Duodenal mucosa (tissue), 2 donors: ENCODE data around the gene SUV39H2.

ENCODE experiments used
- H3K27ac ChIP-seq: one replicate; pipeline ENCODE4 v1.7.0; 2013; ENCODE audit warnings: low read depth, low read length
- H3K27me3 ChIP-seq, 2 donors: one replicate each; pipeline ENCODE4 v1.7.0; 2013; ENCODE audit warnings: low read length in 2 of 2, control low read depth in 1 of 2; ENCODE audit not compliant: insufficient read depth in 2 of 2, control insufficient read depth in 1 of 2
- H3K36me3 ChIP-seq, 2 donors: one replicate each; pipeline ENCODE4 v1.7.0; 2013; ENCODE audit warnings: low read length in 2 of 2, control low read depth in 1 of 2; ENCODE audit not compliant: insufficient read depth in 2 of 2, control insufficient read depth in 1 of 2
- H3K4me1 ChIP-seq, 2 donors: one replicate each; pipeline ENCODE4 v1.7.0; 2013; ENCODE audit warnings: low read length in 2 of 2, control low read depth in 1 of 2; ENCODE audit not compliant: insufficient read depth in 2 of 2, control insufficient read depth in 1 of 2
- H3K4me3 ChIP-seq, 2 donors: one replicate each; pipeline ENCODE4 v1.7.0; 2013; ENCODE audit warnings: low read length in 2 of 2, low read depth in 1 of 2
- H3K9ac ChIP-seq, 2 donors: one replicate each; pipeline ENCODE4 v1.7.0; 2013; ENCODE audit warnings: low read length in 2 of 2, low read depth in 1 of 2
- H3K9me3 ChIP-seq, 2 donors: one replicate each; pipeline ENCODE4 v1.7.0; 2013; ENCODE audit warnings: low read length in 2 of 2, control low read depth in 1 of 2; ENCODE audit not compliant: control insufficient read depth in 1 of 2

SUV39H2 gene, protein sequence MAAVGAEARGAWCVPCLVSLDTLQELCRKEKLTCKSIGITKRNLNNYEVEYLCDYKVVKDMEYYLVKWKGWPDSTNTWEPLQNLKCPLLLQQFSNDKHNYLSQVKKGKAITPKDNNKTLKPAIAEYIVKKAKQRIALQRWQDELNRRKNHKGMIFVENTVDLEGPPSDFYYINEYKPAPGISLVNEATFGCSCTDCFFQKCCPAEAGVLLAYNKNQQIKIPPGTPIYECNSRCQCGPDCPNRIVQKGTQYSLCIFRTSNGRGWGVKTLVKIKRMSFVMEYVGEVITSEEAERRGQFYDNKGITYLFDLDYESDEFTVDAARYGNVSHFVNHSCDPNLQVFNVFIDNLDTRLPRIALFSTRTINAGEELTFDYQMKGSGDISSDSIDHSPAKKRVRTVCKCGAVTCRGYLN

DNA sequence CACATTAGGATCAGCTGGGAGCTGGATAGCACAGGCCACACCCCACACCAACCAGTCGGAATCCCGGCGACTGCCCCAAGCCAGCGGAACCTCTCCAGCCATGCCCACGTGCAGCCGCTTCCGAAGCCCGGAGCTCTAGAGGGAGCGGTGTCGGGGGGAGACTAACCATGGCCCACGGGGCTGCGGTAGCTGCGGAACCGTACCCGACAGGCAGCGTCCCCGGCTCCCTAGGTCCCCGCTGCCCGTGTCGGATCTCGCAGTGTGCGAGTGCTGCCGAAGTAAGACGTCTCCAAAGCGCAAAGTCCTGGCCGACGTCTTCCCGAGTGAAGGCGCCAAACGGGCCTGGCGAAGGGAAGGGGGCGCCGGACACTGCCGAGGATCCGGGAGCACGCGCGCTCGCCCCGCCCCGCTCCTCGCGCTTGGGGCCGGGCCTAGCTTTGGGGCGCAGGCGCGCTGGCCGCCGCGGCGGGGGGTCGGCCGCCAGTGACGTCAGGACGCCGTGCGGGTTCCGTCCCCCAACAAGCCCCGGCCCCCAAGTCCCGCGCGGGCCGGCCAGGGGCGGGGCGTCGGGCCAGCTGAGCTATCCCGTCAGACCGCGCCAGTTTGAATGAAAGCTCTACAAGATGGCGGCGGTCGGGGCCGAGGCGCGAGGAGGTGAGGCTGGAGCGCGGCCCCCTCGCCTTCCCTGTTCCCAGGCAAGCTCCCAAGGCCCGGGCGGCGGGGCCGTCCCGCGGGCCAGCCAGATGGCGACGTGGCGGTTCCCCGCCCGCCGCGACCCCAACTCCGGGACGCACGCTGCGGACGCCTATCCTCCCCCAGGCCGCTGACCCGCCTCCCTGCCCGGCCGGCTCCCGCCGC, at the start of gene SUV39H2:
TSS of gene SUV39H2 (plus strand) at position 601 of the 858 bp plus-strand sequence. CDS start at position 624, 23 bp downstream.
- H3K36me3 ChIP-seq: peaks cover 0 to 3% of the 10 kb centered on the region in 2 donors
- H3K4me3 ChIP-seq: peak within 1 kb of the TSS; percentile 94 to 96
- H3K9me3 ChIP-seq: no peaks in the 10 kb centered on the region
- H3K9ac ChIP-seq: peak within 1 kb of the TSS; percentile 93 to 97
- peak within 1 kb of the TSS; percentile 96 for H3K27ac ChIP-seq
- H3K27me3 ChIP-seq: no peaks in the 10 kb centered on the region
- H3K4me1 ChIP-seq: peaks cover 14% of the 10 kb centered on the region in 2 donors

DNA sequence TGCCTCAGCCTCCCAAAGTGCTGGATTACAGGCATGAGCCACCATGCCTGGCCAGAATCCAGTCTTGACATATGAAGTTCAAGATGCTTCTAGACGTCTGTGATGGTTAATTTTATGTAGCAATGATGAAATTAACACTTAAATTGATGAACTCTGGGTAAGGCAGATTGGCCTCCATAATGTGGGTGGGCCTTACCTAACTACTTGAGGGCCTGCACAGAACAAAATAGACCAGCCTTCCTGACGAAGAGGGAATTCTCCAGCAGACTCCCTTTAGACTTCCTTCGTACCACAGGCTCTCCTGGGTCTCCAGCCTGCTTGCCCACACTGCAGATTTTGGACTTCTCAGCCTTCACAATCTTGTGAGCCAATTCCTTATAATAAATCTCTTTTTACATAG, 45.6 kb upstream of the SUV39H2 start:
- Histone ChIP-seq H3K9me3 (no peaks in the 10 kb centered on the region), H3K4me1 (peaks cover 9 to 13% of the 10 kb centered on the region in 2 donors), H3K27ac (no peak overlapping the region), H3K4me3 (no peak overlapping the region), H3K36me3 (no peaks in the 10 kb centered on the region), H3K9ac (no peak overlapping the region), H3K27me3 (no peaks in the 10 kb centered on the region)

DNA sequence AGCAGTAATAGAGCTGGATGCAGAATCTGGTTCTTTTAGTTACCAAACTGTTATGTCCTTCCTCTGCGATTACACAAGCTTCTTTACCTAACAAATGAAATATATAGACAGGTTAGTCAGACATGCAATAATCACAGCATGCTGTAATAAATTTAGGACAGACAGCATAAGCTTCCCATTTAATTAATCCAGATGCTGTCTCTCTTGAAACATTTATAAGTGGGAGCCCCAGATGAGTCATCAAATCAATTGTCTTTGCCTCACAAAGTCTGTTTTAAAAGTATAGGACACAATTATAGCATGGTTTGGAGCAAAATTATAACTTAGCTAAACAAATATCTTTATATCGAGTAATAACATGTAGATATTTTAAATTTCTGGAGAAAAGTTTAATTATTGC, 42.5 kb upstream of the SUV39H2 start:
- Histone ChIP-seq H3K36me3 (peaks cover 0 to 8% of the 10 kb centered on the region in 2 donors), H3K9me3 (no peaks in the 10 kb centered on the region), H3K4me3 (no peak overlapping the region), H3K27ac (no peak overlapping the region), H3K9ac (no peak overlapping the region), H3K4me1 (peaks cover 9 to 13% of the 10 kb centered on the region in 2 donors), H3K27me3 (no peaks in the 10 kb centered on the region)

DNA sequence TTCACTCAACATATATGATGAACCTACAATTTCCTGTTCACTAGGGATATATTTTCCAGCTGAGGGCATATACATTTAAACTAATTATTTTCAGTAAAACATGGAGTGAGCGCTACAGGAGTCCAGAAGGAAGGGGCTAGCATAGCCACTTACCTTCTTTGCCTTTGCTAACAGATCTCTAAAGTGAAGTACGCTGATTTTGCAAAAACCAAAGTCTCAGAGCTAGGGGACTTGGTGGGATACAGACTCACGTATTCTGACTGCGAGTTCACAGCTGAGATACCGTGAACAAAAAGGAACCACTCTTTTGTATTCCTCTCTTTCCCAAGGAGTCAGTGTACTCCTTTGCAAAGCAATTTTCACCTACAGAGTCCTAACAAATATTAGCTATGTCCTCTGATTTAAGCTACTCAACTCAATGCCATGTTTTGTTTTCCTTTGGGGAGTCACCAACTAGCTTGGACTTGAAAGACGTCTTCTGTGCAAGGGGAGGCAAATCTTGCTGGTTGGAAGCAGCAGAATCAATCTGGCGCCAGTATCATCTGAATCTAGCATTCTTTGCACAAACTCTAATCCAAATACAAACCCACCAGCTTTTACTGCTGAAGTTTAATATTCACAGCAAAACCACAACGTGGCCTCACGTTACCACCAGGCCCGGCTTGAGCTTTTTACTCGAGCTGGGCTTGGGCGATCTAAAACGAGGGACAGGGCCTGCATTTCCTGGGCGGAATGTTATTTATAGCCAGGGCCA, 41.5 kb upstream of the SUV39H2 start:
- Histone ChIP-seq H3K9me3 (no peaks in the 10 kb centered on the region), H3K27me3 (no peaks in the 10 kb centered on the region), H3K27ac (peak overlapping the region; percentile 85), H3K9ac (peak overlapping the region; percentile 89 to 97), H3K4me1 (peaks cover 9 to 13% of the 10 kb centered on the region in 2 donors), H3K36me3 (peaks cover 7 to 17% of the 10 kb centered on the region in 2 donors), H3K4me3 (peak overlapping the region; percentile 89 to 96)

DNA sequence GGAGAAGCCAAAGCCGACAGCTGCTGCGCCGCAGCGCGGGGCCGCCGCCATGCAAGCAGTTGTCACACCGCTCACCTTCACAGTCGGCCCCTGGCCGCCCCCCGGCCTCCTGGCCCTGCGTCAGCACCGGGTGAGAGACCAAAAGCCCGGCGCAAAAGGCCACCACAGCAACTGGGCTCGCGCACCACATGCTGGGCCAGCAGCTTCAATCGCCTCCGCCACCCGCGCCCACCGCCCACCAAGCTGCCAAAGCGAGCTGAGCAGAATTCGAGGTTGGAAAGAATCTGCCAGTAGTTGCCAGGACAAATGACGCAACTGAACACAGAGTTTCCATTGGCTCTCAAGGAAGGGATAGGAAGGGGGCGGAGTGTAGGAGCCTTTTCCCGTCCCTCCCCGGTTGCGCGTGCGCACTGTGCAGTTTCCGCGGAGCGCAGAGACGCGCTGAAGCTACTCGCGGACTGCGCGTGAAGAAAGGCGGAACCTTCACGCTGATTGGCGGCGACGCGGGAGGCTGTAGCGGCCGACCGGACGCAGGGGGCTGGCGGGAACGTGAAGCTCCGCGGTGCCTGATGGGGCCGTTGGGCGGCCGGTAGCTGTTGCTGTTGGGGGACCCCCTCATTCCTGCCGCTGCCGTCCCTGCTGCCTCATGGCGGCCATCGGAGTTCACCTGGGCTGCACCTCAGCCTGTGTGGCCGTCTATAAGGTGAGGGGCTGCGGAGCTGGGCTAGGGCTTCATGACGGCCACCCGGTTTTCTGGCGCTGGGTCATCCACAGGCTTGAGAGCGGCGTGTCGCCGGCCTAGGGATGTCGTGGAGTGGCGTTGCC, 40.7 kb upstream of the SUV39H2 start, which contains the start of the genes CDNF, HSPA14 and MSANTD7:
TSS of gene CDNF (minus strand) at position 281 of the 825 bp plus-strand sequence. CDS start at position 190, 91 bp downstream.
TSS of gene HSPA14 (plus strand) at position 550 of the 825 bp plus-strand sequence. CDS start at position 647, 97 bp downstream.
TSS of gene MSANTD7 (plus strand) at position 550 of the 825 bp plus-strand sequence. CDS start 3,979 bp downstream, outside the sequence.
- Histone ChIP-seq H3K4me1 (peaks cover 9 to 13% of the 10 kb centered on the region in 2 donors), H3K4me3 (peak within 1 kb of the TSS; percentile 89 to 96), H3K27ac (peak within 1 kb of the TSS; percentile 85), H3K9ac (peak within 1 kb of the TSS; percentile 89 to 97), H3K27me3 (no peaks in the 10 kb centered on the region), H3K36me3 (peaks cover 15 to 25% of the 10 kb centered on the region in 2 donors), H3K9me3 (no peaks in the 10 kb centered on the region)

DNA sequence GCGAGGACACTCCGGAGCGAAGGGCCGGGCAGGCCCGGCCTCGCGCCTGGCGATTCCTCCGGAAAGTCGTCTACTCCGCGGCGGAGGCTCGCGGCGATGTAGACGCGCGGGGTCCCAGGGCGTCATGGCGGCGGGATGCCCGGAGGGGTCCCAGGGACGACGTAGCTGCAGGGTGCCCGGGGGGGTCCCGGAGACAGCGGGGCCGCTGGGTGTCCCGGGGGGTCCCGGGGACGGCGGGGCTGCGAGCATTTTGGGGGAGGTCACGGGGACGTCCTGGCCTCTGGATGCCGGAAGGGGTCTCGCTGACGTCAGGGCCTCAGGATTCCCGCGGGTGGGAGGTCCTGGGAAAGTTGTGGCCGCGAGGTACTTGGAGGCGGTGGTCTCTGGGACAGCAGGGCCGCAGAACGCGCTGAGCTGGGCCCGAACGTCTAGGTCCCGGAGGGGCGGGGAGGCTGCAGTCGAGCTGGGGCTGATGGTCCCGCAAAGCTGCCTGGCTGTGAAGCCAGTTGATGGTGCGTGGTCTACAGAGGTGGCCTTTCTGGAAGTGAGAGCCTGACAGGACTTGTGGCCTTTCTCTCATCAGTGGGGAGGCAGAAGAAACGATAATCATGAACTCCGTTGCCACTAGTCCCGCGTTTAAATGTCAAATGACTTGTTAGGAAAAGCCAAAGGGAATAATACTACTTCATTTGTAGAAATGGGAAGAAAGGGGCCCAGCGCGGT, 39.9 kb upstream of the SUV39H2 start:
- Histone ChIP-seq H3K4me1 (peaks cover 9 to 13% of the 10 kb centered on the region in 2 donors), H3K27ac (peak overlapping the region; percentile 79), H3K9ac (peak overlapping the region; percentile 89 to 97), H3K27me3 (no peaks in the 10 kb centered on the region), H3K9me3 (no peaks in the 10 kb centered on the region), H3K36me3 (peaks cover 22 to 33% of the 10 kb centered on the region in 2 donors), H3K4me3 (peak overlapping the region; percentile 89 to 96)

DNA sequence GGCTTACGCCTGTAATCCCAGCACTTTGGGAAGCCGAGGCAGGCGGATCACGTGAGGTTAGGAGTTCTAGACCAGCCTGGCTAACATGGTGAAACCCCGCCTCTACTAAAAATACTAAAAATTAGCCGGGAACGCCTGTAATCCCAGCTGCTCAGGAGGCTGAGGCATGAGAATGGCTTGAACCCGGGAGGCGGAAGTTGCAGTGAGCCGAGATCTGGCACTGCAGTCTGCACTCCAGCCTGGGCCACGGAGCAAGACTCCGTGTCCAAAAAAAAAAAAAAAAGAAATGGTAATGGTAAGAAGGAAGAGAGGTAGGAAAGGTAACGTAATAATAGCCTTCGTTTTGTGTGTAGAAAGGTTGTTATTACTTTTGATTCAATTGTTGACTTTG, 39.4 kb upstream of the SUV39H2 start:
- H3K36me3 ChIP-seq: peaks cover 28 to 39% of the 10 kb centered on the region in 2 donors
- H3K9ac ChIP-seq: peak overlapping the region; percentile 89 to 97
- peak overlapping the region; percentile 89 to 96 for H3K4me3 ChIP-seq
- no peaks in the 10 kb centered on the region for H3K9me3 ChIP-seq
- no peaks in the 10 kb centered on the region for H3K27me3 ChIP-seq
- peaks cover 9 to 13% of the 10 kb centered on the region in 2 donors for H3K4me1 ChIP-seq
- H3K27ac ChIP-seq: no peak overlapping the region

DNA sequence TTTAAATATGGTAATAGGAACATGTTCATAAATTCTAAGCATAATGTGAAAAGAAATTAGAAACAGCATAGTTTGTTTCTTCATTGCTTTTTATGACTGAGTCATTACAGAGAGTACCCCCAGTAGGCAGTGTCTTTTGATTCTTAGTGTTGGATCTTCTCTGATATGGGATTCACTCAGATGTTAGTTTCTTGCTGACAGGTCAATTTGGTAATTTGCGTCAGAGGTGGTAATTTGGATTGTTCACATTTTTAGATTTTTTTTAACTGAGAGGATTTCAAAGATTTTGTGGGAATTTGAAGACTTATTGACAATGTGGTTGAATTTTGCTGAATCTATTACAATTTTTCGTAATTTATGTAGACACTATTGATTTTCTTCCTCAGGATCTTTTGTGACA, 38.5 kb upstream of the SUV39H2 start:
- H3K4me1 ChIP-seq: peaks cover 7 to 9% of the 10 kb centered on the region in 2 donors
- H3K9me3 ChIP-seq: no peaks in the 10 kb centered on the region
- H3K27ac ChIP-seq: no peak overlapping the region
- no peak overlapping the region for H3K4me3 ChIP-seq
- H3K9ac ChIP-seq: no peak overlapping the region
- peaks cover 28 to 46% of the 10 kb centered on the region in 2 donors for H3K36me3 ChIP-seq
- no peaks in the 10 kb centered on the region for H3K27me3 ChIP-seq
